Measurements from ENCODE around the gene KCNAB2.

KCNAB2 gene

DNA sequence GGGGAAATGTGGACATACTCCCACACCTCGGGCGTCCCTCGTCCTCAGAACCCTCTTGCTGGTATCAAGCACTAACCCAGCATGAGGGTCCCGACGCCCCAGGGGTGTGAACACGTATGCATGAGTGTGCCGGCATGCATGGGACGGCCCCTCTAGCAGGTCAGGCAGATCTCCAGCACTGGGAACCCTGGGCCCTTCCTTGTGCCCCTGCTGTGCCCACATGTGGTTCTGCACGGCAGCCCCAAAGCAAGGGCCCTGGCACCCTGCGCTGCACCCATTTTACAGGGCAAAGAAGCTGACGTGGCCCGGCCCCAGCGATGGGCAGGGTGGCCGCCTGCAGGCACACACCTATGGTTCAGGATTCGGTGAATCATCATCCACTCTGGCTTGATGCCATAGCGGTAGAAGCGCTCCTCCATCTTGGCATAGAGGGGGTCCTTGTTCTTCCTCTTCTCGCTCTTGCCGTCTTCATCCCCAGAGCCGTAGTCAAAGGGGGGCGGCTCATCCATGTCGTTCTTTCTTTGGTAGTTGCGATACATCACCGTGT, 100.2 kb downstream of the KCNAB2 start:
- TF ChIP-seq Cebpa-rat (IDR thresholded peaks at IDR 0.05) = no peak
- H3K36me3 ChIP-seq = no peaks in the 10 kb centered on the region
- H3K4me2 ChIP-seq = no peak overlapping the region
- H3K4me1 ChIP-seq = peaks cover 14% of the 10 kb centered on the region
- H4K20me1 ChIP-seq = no peaks in the 10 kb centered on the region
- H3K27me3 ChIP-seq = no peaks in the 10 kb centered on the region
- H3K27ac ChIP-seq = no peak overlapping the region
- no peak overlapping the region for H3K4me3 ChIP-seq
- H3K9me3 ChIP-seq = peaks cover 11% of the 10 kb centered on the region; the same call in 1 of the 2 replicates
- no peak overlapping the region for H3K9ac ChIP-seq

DNA sequence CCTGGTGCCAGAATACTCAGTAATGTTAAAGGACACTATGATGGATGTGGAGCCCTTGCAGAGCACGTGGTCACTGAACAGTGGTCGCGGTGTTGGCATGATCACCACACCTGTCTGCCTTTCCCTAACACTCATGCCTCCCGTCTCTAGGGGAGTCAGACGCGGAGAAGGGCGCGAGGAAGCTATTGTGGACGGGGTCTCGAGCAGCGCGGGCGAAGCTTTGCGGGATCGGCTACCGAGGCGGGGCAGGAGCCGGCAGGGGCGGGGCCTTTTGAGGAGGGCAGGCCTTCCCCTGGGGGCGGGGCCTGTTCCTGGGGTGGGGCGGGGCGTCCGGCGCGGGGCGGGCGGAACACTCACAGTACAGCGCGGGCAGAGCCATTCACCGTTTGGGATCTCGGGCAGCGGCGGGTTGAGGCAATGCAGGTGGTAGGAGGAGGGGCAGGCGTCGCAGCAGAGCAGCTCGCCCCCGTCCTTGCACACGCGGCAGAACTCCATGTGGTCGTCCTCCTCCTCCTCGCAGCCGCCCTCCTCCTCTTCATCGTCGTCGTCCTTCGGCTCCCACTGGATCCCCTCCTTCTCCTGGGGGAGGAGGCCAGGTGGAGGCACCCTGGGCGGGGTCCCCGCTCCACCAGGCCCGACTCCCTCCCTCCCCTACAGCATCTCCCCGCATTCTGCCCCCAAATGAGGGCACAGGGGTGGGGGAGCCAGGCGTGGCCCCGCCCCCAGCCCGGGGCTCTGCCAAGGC, 103.0 kb downstream of the KCNAB2 start:
- H3K4me1 ChIP-seq = no peaks in the 10 kb centered on the region
- no peaks in the 10 kb centered on the region for H3K36me3 ChIP-seq
- no peak overlapping the region for H3K9ac ChIP-seq
- no peaks in the 10 kb centered on the region for H3K27me3 ChIP-seq
- H3K4me3 ChIP-seq = no peak overlapping the region
- no peaks in the 10 kb centered on the region for H4K20me1 ChIP-seq
- peaks cover 11% of the 10 kb centered on the region; the same call in 1 of the 2 replicates for H3K9me3 ChIP-seq
- H3K27ac ChIP-seq = no peak overlapping the region
- H3K4me2 ChIP-seq = no peak overlapping the region
- no peak for TF ChIP-seq Cebpa-rat (IDR thresholded peaks at IDR 0.05)

DNA sequence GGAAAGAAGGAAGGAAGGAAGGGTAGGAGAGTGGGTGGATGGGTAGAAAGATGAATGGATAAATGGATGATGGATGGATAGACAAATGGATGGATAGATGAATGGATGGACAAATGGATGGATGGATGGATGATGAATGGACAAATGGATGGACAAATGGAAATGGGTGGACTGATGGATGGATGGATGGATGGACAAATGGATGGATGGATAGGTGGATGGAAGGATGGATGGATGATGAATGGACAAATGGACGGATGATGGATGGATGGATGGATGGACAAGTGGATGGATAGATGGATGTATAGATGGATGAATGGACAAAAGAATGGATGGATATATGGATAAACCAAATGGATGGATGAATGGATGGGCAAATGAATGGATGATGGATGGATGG, 103.9 kb downstream of the KCNAB2 start:
- peaks cover 9% of the 10 kb centered on the region for H3K4me1 ChIP-seq
- TF ChIP-seq Cebpa-rat (IDR thresholded peaks at IDR 0.05) = no peak

GRCh38 chr1:6150006-6150938, 104.6 kb downstream of the KCNAB2 start:
- H3K9me3 ChIP-seq = peaks cover 11% of the 10 kb centered on the region; the same call in 1 of the 2 replicates

More for the DNA sequence above, 103.9 kb downstream of the KCNAB2 start:
- Histone ChIP-seq H3K27me3 (no peaks in the 10 kb centered on the region), H3K9ac (no peak overlapping the region), H3K27ac (no peak overlapping the region), H4K20me1 (no peaks in the 10 kb centered on the region), H3K4me2 (no peak overlapping the region), H3K9me3 (peaks cover 11% of the 10 kb centered on the region; the same call in 1 of the 2 replicates), H3K36me3 (no peaks in the 10 kb centered on the region), H3K4me3 (no peak overlapping the region)

More at GRCh38 chr1:6150006-6150938, 104.6 kb downstream of the KCNAB2 start:
- TF ChIP-seq Cebpa-rat (IDR thresholded peaks at IDR 0.05) = no peak
- no peaks in the 10 kb centered on the region for H3K36me3 ChIP-seq
- no peak overlapping the region for H3K4me3 ChIP-seq
- no peak overlapping the region for H3K9ac ChIP-seq
- H4K20me1 ChIP-seq = no peaks in the 10 kb centered on the region
- H3K27me3 ChIP-seq = no peaks in the 10 kb centered on the region
- peaks cover 16% of the 10 kb centered on the region for H3K4me1 ChIP-seq
- H3K4me2 ChIP-seq = no peak overlapping the region
- H3K27ac ChIP-seq = no peak overlapping the region
